HG02798 (cell line): ENCODE results near the gene MTHFS.
"Not testable (repeated sequence)": the region's sequence is repeated elsewhere in the genome, so short reads cannot be mapped to it uniquely, and the experiment has no call there.

Source experiments
- ATAC-seq: cut with Tn5 transposase; IDR thresholded peaks from one replicate; pipeline ENCODE4 v1.9.1; 2021; ENCODE audit warnings: mild to moderate bottlenecking; ENCODE audit not compliant: unreplicated experiment, poor library complexity

MTHFS gene

GRCh38 chr15:79916502-79917132 is 19.8 kb upstream of the MTHFS start:
- ATAC-seq = no peak

DNA sequence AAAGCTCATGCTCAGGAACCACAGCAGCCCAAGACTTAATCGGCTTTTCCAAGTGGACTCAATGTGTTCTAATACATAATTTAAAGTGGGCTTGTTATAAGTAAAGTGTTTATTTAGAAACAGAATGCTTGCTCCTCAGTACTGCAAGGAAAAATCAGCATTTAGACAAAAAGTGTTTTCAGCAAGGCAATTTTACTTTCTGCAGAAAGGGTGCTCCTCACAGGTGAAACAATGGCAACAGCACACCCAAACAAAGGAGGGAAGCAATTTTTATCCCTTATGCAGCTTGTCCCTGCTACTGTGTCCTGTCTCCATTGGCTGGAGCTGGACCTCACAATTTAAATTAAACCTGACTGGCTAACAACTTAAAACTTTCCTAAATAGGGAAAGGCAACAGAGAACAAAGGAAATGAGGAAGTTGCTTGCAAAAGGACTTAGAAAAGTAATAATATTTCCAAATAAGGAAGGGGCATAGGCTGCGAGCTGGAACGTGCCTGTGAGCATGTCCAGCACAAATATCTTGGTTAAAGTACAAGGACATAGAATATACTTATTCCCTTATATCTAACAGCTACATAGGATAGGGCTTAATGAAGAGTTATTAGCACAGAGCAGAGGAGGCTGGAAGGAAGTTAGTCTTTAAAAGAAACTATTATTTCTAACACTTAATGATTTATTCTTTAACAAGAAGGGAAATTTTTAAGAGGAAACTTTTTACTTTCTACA is 19.1 kb upstream of the MTHFS start:
- not testable (repeated sequence) for ATAC-seq

- no peak for ATAC-seq
These were observed 17.9 kb upstream of the MTHFS start for GRCh38 chr15:79914728-79915127.

- ATAC-seq = not testable (repeated sequence)
These were observed 12.9 kb upstream of the MTHFS start for GRCh38 chr15:79909556-79910335.

DNA sequence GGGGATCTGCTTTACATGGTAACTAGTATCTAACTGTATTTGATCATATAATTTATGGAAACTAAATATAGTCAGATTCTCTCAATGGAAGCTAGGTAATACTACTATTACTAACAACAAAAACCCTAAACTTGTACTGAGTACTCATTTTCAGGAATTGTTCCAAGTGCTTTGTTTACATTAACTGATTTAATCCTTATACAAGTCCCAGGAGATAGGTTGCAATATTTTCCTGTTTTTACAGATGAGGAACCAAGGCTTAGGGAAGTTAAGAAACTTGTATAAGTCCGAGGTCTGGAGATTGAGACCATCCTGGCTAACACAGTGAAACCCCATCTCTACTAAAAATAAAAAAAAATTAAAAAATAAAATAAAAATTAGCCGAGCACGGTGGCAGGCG is 7.5 kb upstream of the MTHFS start:
- no peak for ATAC-seq

GRCh38 chr15:79903626-79904025 is 6.8 kb upstream of the MTHFS start:
- no peak for ATAC-seq

DNA sequence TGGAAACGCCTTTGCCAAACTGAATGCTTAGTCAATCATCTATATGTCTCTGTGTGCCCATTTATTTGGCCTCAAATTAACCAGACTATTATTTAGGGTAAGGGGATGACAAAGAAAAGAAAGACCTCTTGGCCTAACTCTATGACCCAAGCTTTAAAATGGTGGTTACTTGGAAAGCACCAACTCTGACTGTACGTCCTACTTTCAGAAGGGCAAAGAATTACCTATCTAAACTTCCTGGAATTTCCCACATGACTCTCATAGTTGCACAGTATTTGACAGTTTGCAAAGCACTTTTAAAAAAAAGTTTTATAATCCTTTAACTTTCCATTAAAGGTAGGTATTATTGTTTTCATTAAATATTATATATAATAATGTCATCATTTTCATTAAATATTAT is 6.3 kb upstream of the MTHFS start:
- ATAC-seq = no peak

DNA sequence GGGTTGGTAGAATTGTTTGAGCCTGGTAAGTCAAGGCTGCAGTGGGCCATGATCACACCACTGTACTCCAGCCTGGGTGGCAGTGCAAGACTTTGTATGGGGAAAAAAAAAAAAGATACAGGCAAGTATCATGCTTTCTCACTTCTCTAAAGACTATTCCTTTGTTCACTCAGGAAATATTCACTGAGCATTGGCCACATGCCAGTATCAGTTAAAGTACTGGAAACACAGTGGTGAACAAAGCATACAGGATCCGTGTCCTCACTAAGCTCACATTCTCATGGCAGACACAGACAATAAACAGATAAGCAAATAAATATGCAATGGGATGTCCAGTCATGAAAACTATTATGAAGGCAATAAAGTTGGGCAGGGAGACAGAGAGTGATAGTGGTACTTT is 5.1 kb upstream of the MTHFS start:
- no peak for ATAC-seq

DNA sequence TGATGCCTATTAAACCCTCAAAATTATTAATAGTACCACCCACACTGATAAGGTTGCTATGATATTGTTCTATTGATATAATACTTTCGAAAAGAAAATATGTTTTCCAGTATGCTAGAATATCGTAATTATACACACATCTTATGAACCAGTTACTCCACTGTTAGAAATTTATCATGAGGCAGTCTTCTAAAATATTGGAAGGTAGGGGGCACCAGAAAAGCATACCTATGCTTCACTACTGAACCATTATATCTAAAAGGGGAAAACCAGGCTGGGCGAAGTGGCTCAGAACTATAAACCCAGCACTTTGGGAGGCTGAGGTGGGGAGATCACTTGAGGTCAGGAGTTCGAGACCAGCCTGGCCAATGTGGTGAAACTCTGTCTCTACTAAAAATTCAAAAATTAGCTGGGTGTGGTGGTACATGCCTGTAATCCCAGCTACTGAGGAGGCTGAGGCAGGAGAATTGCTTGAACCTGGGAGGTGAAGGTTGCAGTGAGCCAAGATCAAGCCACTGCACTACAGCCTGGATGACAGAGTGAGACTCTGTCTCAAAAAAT is 4.1 kb upstream of the MTHFS start:
- not testable (repeated sequence) for ATAC-seq

DNA sequence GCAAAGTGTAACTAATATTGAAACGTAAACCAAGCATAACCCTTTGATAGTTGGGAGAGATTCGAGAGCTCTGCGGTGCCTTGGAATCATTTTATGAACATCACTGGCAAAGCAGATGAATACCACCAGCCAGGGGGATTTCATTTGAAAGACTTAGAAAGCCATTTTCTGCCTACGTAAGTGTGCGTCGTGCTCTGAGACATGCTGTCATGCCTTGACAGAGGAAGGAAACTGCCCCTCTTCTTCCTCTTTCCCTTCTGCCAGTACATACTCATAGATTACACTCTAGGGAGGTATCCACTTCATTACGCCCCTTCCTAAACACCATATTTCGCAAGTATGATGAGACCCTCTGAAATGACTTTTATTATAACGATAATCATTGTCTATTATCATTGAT is 3.3 kb upstream of the MTHFS start:
- no peak for ATAC-seq

DNA sequence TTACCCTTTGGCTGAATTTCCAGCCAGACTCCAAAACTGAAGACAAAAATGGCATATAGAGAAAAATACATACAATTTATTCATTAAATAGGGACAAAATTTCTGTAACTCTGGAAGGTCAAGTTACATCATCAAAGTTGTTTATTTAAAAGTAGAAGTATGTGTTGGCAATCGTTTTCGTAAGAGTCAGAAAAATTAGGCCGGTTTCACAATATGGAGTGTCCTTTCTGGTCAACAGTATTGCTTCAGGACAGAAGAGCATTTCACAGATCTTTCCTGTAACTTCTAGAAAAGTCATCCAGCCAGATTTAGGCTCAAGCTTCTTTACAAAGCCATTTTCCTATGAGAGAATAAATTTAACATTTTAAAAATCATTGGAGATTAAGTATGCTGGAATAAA is 2.0 kb upstream of the MTHFS start:
- not testable (repeated sequence) for ATAC-seq

DNA sequence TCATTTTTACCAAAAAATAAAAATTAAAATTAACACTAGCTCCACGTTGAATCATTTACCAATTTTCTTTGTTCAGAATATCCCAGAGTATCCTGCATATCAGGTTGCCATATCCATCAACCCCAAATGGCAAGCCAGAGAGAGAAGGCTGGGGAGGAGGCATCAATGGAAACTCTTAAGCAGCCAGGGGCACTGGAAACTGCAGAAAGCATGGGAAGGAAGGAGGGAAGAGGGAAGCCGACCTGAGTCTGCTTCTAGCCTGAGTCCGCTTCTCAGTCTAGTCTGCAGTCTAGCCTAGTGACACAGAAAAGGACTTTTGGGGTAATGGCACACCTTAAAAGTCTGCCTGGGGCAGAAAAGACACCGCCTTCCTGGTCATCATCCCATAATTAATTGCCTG is 1.6 kb upstream of the MTHFS start:
- ATAC-seq = no peak

- ATAC-seq = no peak
These were observed 893 bp upstream of the MTHFS start for GRCh38 chr15:79897701-79898113.

DNA sequence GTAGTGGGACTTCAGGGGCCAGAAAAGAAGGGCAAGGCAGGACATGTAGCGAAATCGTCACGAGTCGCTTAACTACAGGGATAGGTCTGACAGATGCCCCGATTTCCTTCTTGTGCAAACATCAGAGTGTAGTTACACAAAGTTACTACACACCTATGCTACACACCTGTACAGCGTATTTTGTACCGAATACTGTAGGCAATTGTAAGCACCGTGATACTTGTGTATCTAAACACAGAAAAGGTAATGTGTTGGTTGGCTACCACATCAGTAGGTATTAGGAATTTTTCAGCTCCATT is 515 bp upstream of the MTHFS start:
- no peak for ATAC-seq

DNA sequence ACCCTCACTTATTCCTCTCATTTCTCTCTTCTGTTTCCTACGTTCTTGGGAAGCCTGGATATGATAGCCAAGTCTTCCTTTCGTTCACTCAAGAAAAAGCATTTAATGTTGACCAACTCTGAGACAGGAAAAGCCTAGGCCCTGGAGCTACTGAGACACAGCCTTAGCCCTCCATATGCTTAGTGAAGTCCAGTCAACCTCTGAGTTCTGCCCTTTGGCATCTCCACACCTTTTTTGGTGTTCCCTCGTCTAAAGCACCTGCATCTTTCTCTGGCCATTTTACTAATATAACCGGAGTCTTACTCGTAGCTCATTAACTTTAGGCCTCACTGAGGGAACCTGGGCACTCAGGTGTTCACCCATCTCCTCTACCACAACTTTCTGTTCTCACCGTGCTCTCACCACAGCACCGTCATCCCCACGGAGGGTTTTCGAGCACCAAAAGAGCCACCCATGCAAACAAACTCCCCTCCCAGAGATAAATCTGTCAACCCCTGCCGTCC is 632 bp downstream of the MTHFS start:
- ATAC-seq = peak; percentile 34

DNA sequence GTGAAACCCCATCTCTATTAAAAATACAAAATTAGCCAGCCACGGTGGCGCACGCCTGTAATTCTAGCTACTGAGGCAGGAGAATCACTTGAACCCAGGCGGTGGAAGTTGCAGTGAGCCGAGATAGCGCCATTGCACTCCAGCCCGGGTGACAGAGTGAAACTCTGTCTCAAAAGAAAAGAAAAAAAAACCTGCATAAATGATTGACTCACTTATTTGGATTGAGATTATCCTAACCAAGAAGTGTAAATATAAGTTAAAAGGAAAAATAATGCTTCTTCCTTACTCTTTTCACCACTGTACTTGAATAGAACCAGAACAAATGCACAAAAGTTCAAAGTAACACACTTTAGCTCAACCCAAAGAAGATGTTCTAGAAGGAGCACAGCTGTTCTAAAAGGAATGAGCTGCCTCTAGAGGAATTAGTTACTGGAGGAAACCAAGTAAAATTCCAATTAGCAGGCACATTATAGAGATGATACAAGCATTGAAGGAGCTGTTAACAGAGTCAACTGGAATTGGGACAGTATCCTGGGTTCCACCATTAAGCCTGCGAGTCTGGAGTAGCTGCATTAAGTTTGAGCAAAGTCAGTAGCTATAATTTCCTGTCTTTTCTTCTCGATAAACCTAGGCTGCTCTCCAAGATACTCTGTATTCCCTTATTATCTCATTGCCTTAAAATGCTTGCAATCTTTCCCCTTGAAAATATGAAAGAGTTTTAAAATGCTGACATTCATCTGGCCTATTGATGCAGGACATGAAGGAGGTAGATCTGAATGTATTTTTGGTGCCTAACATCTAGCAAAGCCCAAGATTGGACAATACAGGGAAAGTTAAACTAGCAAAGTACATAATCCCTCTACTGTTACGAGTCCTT is 9.5 kb downstream of the MTHFS start:
- no peak for ATAC-seq

GRCh38 chr15:79886124-79886523 is 10.7 kb downstream of the MTHFS start:
- ATAC-seq = no peak

DNA sequence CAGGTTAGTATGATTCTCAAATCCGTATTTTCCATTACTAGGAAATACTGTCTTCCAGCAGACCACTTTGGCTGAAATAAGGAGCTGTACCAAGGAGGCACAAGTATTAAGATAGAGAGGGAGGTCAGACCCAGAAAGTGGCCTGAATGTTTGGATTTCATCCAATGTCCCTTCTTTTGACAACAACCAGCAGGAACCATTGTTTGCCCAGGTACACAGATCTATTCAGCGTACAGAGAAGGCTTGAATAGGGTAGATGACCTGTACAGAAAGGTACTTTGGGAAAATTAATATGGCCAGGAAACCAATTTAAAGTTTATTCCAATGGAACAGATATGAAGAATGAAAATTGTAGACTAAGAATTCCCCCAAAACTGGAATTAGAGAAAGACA is 12.6 kb downstream of the MTHFS start:
- no peak for ATAC-seq

DNA sequence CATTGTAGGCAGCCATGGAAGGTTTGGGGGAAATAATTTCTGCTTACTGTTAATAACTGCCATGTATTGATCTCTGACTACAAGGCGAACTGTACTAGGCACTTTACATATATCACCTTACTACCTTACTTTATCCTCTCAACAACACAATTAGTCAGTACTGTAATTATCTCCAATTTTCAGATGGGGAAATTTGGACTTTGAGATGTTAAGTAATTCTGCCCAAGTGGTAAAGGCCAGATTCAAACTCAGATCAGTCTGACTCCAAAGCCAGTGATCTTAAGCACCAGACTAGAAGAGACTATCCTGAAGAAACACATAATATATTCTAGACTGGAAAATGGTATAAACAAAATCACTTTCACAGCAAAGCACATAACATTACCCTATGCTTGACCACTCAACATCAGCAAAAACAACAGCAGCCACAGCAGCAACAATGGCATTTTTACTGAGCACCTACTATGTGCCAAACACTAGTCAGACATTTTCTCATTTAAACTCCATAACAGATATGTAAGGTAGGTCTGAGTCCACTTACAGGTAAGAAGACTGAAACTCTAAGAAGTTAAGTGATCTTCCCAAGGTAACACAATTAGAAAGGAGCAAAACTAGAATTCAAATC is 13.1 kb downstream of the MTHFS start:
- ATAC-seq = no peak

DNA sequence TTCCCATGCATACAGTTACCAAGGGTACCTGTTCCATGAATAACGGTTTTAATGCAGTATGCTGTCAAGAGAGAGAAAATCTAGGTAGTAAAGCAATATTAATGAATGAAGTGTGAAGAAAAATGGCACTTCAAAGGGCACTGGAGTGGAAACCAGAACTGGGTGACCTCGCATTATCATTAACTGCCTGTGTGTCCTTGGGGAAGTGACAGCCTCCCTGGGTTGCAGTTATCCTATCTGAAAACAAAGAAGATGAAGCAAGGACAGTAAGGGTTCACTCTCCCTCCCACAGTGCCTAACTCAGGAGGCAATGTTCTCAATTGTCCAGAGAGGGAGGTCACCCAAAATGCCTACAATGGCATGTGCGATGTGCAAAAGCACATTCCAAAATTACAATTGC is 15.1 kb downstream of the MTHFS start:
- ATAC-seq = no peak
